HepG2 (cell line): Measurements from ENCODE around the gene GATB. TPM values are rescaled to one million over a fixed set of nuclear protein-coding genes. Genes with fewer than 3 reads are reported as not detected.
"Not testable (repeated sequence)": the region's sequence is repeated elsewhere in the genome, so short reads cannot be mapped to it uniquely, and the experiment has no call there.

Experiments used
- ATAC-seq: fragments of 200-7000 bp; cut with Tn5 transposase; 3 replicates; pipeline ENCODE4 v1.9.1; 2020; ENCODE audit warnings: mild to moderate bottlenecking, moderate library complexity
- BruUV-seq: library from RNA; stranded (reverse); fragments of 400-500 nt; replicated peaks from 2 replicates; lab custom pipeline; 2021; lab: Mats Ljungman, UMichigan
- CTCF ChIA-PET: fragments of 300-600 bp; formaldehyde crosslinking; extraction: SDS; loops from one replicate; lab custom pipeline; 2021; ENCODE audit warnings: low total read pairs, inconsistent platforms, low intra/inter-chr PET ratio; lab: Yijun Ruan, JAX
- POLR2A ChIA-PET: fragments of 350-600 bp; sonication (Branson Sonifier 250); formaldehyde crosslinking; loops from one replicate; lab custom pipeline; 2020; ENCODE audit warnings: antibody characterized with exemption, inconsistent platforms; lab: Yijun Ruan, JAX
- DNase-seq: peaks from one replicate; pipeline ENCODE4 v3.0.0-alpha.2; 2015; ENCODE audit warnings: low spot score
- FAIRE-seq: peaks from 3 replicates; lab custom pipeline; 2011; peaks lifted over from hg19 to GRCh38; lab: Jason Lieb, UNC
- H2AFZ ChIP-seq: one replicate; pipeline ENCODE4 v1.6.1; 2011; ENCODE audit warnings: low read length, inconsistent platforms
- H3K27ac ChIP-seq: fragments of 300-600 bp; 3 replicates; pipeline ENCODE4 v1.8.0; 2011; ENCODE audit warnings: mixed run types, mild to moderate bottlenecking, mixed read lengths, low read length, inconsistent platforms; ENCODE audit not compliant: insufficient read depth; ENCODE audit errors: extremely low read length
- H3K27me3 ChIP-seq, 2 experiments: fragments of 200-600 bp in 1 of 2; 2 replicates in 1 of 2; 3 replicates in 1 of 2; pipeline versions ENCODE4 v1.6.0 to v1.8.0; 2011; ENCODE audit warnings: low read length in 2 of 2, mild to moderate bottlenecking in 2 of 2, moderate library complexity in 2 of 2, inconsistent platforms in 1 of 2; ENCODE audit not compliant: insufficient read depth in 2 of 2, control insufficient read depth in 1 of 2
- H3K36me3 ChIP-seq, 2 experiments: fragments of 200-600 bp in 1 of 2; replicated peaks in 1 of 2; 2 replicates in 1 of 2; 3 replicates in 1 of 2; pipeline versions ENCODE4 v1.5.1 to v1.8.0; 2011; ENCODE audit warnings: low read length in 2 of 2, inconsistent platforms in 1 of 2; ENCODE audit not compliant: insufficient read depth in 2 of 2, control insufficient read depth in 1 of 2
- H3K4me1 ChIP-seq: 2 replicates; pipeline ENCODE4 v1.5.1; 2012; ENCODE audit warnings: low read length, inconsistent platforms; ENCODE audit not compliant: insufficient read depth
- H3K4me2 ChIP-seq: 2 replicates; pipeline ENCODE4 v1.6.0; 2011; ENCODE audit warnings: low read depth, low read length, inconsistent platforms
- H3K4me3 ChIP-seq, 3 experiments: fragments of 200-600 bp in 1 of 3; sonication (generic), shearing (Covaris generic) in 1 of 3; replicated peaks in 1 of 3; 2 replicates each; pipeline ENCODE4 v1.5.1; 2011 to 2016; ENCODE audit warnings: low read length in 3 of 3, inconsistent platforms in 2 of 3, low read depth in 2 of 3, mild to moderate bottlenecking in 2 of 3, control low read depth in 1 of 3, mixed read lengths in 1 of 3; ENCODE audit not compliant: insufficient read depth in 1 of 3
- H3K79me2 ChIP-seq: one replicate; pipeline ENCODE4 v1.6.1; 2011; ENCODE audit warnings: low read length, inconsistent platforms; ENCODE audit not compliant: insufficient read depth
- H3K9ac ChIP-seq: 2 replicates; pipeline ENCODE4 v1.6.0; 2011; ENCODE audit warnings: mild to moderate bottlenecking, low read depth, low read length, inconsistent platforms; ENCODE audit not compliant: insufficient read depth
- H3K9me3 ChIP-seq: 2 replicates; pipeline ENCODE4 v1.5.1; 2012; ENCODE audit warnings: mild to moderate bottlenecking, low read length
- H4K20me1 ChIP-seq: 2 replicates; pipeline ENCODE4 v1.6.0; 2011; ENCODE audit warnings: inconsistent platforms, mild to moderate bottlenecking, low read length, moderate library complexity; ENCODE audit not compliant: insufficient read depth
- E2F2 ChIP-seq: sonication (generic); formaldehyde crosslinking; IDR thresholded peaks from 2 replicates; pipeline ENCODE4 v1.4.0; 2020; ENCODE audit warnings: missing genetic modification reagents, borderline replicate concordance
- THAP11 ChIP-seq: IDR thresholded peaks from 2 replicates; pipeline ENCODE4 v1.6.1; 2016; ENCODE audit warnings: missing biosample characterization, missing genetic modification reagents
- ZNF3 ChIP-seq: IDR thresholded peaks from 2 replicates; pipeline ENCODE4 v1.7.0; 2017; ENCODE audit warnings: inconsistent platforms
- ZNF775 ChIP-seq: sonication (generic); formaldehyde crosslinking; IDR thresholded peaks from 2 replicates; pipeline ENCODE4 v1.4.0; 2020; ENCODE audit warnings: missing genetic modification reagents, mild to moderate bottlenecking, moderate library complexity, borderline replicate concordance
- ZSCAN20 ChIP-seq: sonication (generic); formaldehyde crosslinking; IDR thresholded peaks from 2 replicates; pipeline ENCODE4 v1.4.0; 2020; ENCODE audit warnings: missing genetic modification reagents, mild to moderate bottlenecking, borderline replicate concordance
- WGBS: methylation state at CpG from one replicate; pipeline ENCODE4 v1.1.6; 2017; ENCODE audit warnings: low lambda C conversion rate; 5-methylcytosine and 5-hydroxymethylcytosine counted together
- in situ Hi-C: cut with HindIII; loops from 2 replicates; pipeline ENCODE4 v1.10.0; 2017; ENCODE audit warnings: low pct_unique_long_range_greater_than_20kb; ENCODE audit not compliant: extremely low pct_ligation_motif_present
- intact Hi-C: fragments of 100-400 bp; cut with micrococcal nuclease; formaldehyde crosslinking; loops from one replicate; pipeline ENCODE4 v1.10.0; 2022; ENCODE audit not compliant: unreplicated experiment
- polyA plus RNA-seq, 8 experiments: library from polyadenylated mRNA; depleted of rRNA in 3 of 8; stranded (reverse) in 7 of 8; unstranded in 1 of 8; fragments of >200 nt; fragmentation: Illumina TruSeq in 4 of 8; extraction: Trizol in 4 of 8; gene quantifications; 2 replicates each; pipeline versions ENCODE4 v1.2.1 to v1.2.3, GENCODE V29; 2011 to 2016; ENCODE audit warnings: low read depth in 4 of 8, missing spikeins in 1 of 8, mixed read lengths in 1 of 8; ENCODE audit not compliant: insufficient read depth in 1 of 8
- total RNA-seq, 5 experiments: library from RNA; depleted of rRNA; stranded (reverse); fragments of >200 nt; fragmentation: Illumina TruSeq; extraction: Trizol; gene quantifications; 2 replicates each; pipeline ENCODE4 v1.2.3, GENCODE V29; 2016; ENCODE audit warnings: low read depth in 1 of 5

The GATB gene
- total and polyA plus RNA-seq, 2 of the 13 experiments (the other 11 are each of a cell fraction or from before 2014, with no cell fraction given): 32.3 to 32.4 TPM

GRCh38 chr4:151738720-151739517 is 21.9 kb downstream of the GATB start:
- Histone ChIP-seq H3K79me2 (no peaks in the 10 kb centered on the region), H2AFZ (no peak overlapping the region), H3K27me3 (no peaks in the 10 kb centered on the region), H3K36me3 (peaks cover 4 to 14% of the 10 kb centered on the region in 2 experiments; a peak in 3 of 5 replicates), H3K4me2 (no peak overlapping the region), H3K4me3 (no peak overlapping the region), H3K27ac (no peak overlapping the region), H3K9me3 (peaks cover 24% of the 10 kb centered on the region), H4K20me1 (no peaks in the 10 kb centered on the region), H3K9ac (no peak overlapping the region), H3K4me1 (no peaks in the 10 kb centered on the region)
- ChIA-PET CTCF (no interaction called here), POLR2A (no interaction called here)
- ATAC-seq (no peak), FAIRE-seq (no peak), DNase-seq (no peak)
- TF ChIP-seq ZSCAN20 (CRISPR knock-in tag) (no peak), ZNF775 (no peak), E2F2 (no peak), ZNF3 (CRISPR knock-in tag) (no peak), THAP11 (CRISPR knock-in tag) (no peak)
- in situ Hi-C loops: no loop called here
- BruUV-seq: no TSS peak
- 95% methylated on average over 8 of the region's 8 CpGs for WGBS
- intact Hi-C loops: no loop called here

- FAIRE-seq, H3K27ac ChIP-seq, intact Hi-C loops, H3K79me2 ChIP-seq, DNase-seq, H3K9ac ChIP-seq, BruUV-seq, ATAC-seq, H3K27me3 ChIP-seq, H3K4me1 ChIP-seq, H3K4me2 ChIP-seq, H4K20me1 ChIP-seq, H2AFZ ChIP-seq, POLR2A ChIA-PET, CTCF ChIA-PET, in situ Hi-C loops, H3K4me3 ChIP-seq: not testable (repeated sequence)
- H3K36me3 ChIP-seq: peaks cover 4 to 14% of the 10 kb centered on the region in 2 experiments; a peak in 3 of 5 replicates
- H3K9me3 ChIP-seq: peaks cover 24% of the 10 kb centered on the region
- WGBS: 67% methylated on average over 2 of the region's 2 CpGs
These were observed 24.0 kb downstream of the GATB start for GRCh38 chr4:151736852-151737251.
